Testis (tissue), 2 donors: ENCODE measurements around the gene TAF3.

ENCODE experiments used
- POLR2A ChIP-seq: fragments of 450-650 bp; IDR thresholded peaks from one replicate; pipeline ENCODE4 v1.6.1; 2017; ENCODE audit warnings: antibody characterized with exemption, mild to moderate bottlenecking, moderate library complexity
- TF ChIP-seq, protein P1 (sequence below), 3 experiments: fragments of 450-650 bp in 2 of 3; fragments of 200-600 bp in 1 of 3; sonication (generic) in 1 of 3; IDR thresholded peaks; one replicate each; pipeline ENCODE4 v1.5.1; 2016 to 2019; ENCODE audit warnings: antibody characterized with exemption in 3 of 3, mild to moderate bottlenecking in 2 of 3, moderate library complexity in 1 of 3

DNA sequence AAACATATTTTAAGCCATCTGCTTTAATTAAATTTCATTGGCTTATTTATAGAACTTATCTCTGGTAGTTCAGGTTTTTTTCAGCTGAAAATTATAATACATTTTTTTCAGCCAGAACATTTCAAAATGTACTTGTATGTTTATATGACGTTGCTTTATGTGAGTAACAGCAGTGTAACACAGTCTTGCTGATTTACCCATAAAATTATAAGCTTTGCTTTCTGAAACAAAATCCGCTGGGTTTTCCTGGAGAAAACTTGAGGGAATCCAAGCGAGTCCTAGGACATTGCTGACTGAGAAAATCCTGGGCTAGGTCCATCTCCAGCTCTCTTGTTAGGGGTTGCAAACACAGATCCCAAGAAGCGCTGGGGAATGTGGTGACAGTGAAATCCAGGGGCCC lies 124.0 kb downstream of the TAF3 start:
- no peak for TF ChIP-seq POLR2A
- TF ChIP-seq, protein P1, sequence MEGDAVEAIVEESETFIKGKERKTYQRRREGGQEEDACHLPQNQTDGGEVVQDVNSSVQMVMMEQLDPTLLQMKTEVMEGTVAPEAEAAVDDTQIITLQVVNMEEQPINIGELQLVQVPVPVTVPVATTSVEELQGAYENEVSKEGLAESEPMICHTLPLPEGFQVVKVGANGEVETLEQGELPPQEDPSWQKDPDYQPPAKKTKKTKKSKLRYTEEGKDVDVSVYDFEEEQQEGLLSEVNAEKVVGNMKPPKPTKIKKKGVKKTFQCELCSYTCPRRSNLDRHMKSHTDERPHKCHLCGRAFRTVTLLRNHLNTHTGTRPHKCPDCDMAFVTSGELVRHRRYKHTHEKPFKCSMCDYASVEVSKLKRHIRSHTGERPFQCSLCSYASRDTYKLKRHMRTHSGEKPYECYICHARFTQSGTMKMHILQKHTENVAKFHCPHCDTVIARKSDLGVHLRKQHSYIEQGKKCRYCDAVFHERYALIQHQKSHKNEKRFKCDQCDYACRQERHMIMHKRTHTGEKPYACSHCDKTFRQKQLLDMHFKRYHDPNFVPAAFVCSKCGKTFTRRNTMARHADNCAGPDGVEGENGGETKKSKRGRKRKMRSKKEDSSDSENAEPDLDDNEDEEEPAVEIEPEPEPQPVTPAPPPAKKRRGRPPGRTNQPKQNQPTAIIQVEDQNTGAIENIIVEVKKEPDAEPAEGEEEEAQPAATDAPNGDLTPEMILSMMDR (IDR thresholded peaks at IDR 0.05): no peak
